Islet precursor cell (in vitro differentiated cells): Measurements from ENCODE around the gene TCEAL8.
A peak's percentile ranks its signal among the peaks of the same experiment; 100 is the strongest.
"Not testable (repeated sequence)": the region's sequence is repeated elsewhere in the genome, so short reads cannot be mapped to it uniquely, and the experiment has no call there.

Experiments
- DNase-seq: peaks from one replicate; pipeline ENCODE4 v3.0.0-alpha.2; 2018

TCEAL8 gene, protein sequence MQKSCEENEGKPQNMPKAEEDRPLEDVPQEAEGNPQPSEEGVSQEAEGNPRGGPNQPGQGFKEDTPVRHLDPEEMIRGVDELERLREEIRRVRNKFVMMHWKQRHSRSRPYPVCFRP

DNA sequence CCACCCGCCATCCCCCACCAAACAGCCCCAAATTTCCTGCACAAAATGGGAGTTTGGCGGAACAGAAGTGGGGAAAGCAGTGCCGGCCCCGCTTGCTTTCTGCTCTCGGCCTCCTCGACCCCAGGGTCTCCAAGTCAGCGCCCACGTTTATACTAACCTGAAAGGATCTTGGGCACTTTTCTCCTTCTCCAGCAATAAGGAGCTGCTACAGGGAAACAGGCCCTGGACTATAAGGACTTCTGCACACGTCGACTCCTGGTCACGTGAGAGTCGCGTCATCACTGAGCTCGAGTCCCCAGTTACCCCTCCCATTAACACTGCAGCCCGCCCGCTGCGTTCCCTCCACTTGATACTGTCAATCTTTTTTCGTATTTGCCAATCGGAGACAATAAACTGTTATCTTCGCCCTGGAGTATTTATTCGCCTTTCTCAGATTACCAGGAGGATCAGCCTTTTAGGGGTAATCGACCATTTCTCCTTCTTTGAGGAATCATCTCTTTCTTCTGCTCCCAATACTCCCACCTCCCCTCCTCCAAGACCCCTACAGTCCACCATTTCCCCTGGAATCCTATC lies at the start of gene TCEAL8:
Gene TCEAL8, minus strand, starts transcription at position 235 of the 573 bp plus-strand sequence. CDS start 1,176 bp downstream, outside the sequence.
- DNase-seq = peak; percentile 88

DNA sequence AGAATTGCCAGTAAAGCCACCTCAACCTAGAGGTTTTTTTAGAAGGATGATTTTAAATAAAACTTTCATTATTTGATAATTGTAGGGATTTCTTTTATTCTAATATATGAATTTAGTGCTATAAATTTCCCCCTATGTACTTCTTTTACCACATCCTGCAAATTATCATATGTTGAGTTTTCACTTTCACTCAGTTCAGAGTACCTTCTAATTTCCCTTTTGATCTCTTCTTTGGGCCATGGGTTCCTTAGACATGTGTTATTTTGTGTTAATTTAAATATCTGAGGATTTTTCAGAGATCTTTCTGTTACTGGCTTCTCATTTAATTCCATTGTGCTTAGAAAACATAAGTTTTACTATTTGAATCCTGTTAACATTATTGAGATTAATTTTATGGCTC lies 49.8 kb upstream of the TCEAL8 start:
- DNase-seq = no peak

DNA sequence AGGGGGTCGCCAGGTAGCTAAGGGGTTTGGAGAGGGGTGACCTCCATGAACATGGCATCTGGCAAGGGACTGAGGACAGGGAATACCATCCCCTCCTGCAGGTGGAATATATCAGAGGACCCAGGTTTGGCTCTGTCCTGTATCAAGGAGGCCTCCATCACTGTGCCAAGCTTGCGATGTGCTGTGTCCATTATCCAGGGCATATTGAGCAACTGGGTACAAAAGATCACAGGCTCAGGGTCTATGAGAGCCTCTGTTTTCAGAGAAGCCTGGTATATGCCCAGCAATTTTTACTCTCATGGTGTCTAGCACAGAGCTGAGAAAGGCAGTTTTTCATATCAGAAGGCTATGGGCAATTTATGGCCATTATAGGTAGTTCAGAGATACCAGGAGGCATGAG lies 38.2 kb upstream of the TCEAL8 start:
- DNase-seq = no peak

DNA sequence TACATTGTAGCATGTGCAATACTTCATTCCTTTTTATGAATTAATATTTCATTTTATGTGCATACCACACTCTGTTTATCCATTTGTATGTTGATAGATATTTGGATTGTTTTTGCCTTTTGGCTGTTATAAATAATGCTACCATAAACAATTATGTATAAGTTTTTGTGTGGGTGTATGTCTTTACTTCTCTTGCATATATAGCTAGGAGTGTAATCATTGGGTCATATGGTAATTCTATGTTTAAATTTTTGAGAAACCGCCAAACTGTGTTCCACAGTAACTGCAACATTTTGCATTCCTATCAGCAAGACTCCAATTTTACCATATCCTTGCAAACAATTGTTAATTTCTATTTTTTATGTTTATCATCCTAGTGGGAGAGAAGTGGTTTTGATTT lies 24.7 kb upstream of the TCEAL8 start:
- DNase-seq = no peak

DNA sequence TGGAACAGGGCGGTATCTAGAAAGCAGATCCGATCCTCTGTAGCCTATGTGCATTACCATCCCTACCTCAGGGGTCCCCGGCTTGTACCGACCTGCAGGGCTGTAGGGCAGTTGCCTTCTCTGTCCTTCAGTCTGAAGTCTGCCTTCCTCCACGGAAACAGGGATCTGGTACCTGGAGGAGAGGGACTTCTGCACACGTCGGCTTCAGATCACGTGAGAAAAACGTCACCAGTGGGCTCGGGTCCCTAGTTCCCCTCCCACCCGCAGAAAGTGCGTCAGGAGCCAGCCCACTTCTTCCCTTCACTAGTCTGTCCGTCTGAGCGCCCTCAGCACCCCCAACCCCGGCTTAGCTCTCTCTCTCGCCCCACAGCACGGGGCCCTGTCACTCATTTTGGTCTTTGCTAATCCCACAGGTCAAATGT lies 21.6 kb upstream of the TCEAL8 start, which contains the start of gene TCEAL5:
Gene TCEAL5, minus strand, starts transcription at position 170 of the 422 bp plus-strand sequence. CDS start 2,187 bp downstream, outside the sequence.
- no peak for DNase-seq

DNA sequence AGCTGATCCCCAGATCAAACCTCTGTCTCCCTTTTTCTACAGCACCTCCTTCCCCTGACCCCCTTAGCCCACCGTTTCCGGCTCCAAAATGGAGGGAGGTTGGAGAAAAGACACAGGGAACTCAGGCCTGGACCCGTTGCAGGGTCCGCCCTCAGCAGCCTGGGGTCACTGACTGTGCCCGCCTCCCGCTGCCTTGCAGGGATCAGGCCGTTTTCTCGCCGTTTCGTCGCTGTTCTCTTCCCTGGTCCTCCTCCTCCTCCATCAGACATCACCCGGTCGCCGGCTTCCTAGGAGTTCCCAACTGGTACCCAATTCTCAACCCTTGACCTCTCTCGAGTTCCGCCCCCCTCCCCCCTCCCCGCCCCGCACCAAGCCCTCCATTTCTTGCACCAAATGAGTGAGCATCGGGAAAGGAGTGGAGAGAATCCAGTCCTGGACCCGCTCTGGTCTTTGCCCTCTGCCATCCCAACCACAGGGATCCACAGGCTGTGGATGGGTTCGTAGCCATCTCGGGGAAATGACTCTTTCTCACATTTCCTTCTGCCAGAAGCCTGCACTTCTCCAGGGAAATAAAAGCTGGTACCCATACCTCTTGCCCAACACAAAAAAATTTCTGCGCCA lies 21.1 kb upstream of the TCEAL8 start:
- no peak for DNase-seq

DNA sequence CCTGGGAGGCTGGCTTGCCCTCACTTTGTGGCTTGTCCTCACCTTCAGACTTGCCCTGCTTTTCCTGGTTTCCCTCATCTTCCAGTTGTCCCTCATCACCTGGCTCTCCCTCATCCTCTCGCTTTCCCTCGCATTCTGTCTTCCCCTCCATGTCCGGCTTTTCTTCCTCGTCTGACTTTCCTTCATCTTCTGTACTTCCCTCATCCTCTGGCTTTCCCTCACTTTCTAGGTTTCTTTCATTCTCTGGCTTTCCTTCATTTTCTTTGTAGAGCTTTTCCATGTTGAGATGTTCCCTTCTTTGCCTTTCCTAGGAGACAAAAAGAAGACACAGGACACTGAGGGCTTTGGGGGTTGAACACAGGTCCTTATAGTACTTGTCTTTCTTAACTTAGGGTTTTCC lies 19.3 kb upstream of the TCEAL8 start:
- no peak for DNase-seq

DNA sequence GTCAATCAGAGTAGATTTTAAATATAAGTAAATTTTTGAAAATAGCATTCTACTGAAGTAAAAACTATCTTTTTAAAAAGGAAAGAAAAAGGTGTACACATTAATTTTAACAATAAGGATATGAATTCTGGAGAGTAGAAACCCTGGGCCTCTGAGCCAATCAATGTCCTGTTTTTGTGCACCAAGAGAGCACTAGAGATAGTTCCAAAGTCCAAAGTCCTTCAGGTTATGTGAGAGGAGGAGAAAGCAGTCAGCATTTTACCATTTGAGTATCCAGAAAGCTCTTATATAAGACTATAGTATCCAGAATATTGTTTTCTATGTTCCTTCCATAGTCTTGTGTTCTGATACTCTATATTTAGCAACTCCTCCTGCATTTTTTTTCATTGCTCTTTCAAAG lies 3.3 kb upstream of the TCEAL8 start:
- no peak for DNase-seq

DNA sequence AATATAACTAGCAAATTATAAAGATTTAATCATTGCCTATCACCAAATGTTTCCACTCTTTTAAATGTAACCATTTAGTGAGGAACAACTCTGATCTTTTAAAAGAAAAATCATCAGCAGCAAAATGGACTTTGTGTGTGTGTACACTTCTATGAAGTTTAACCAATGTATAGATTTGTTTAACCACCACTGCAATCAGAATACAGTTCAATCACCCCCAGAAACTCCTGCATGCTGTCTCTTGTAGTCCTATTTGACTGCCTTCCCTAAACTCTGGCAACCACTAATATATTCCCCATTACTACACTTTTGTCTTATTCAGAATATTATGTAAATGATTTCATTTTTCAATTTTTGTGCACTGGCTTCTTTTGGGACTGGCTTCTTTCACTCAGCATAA lies 1.7 kb upstream of the TCEAL8 start:
- no peak for DNase-seq

DNA sequence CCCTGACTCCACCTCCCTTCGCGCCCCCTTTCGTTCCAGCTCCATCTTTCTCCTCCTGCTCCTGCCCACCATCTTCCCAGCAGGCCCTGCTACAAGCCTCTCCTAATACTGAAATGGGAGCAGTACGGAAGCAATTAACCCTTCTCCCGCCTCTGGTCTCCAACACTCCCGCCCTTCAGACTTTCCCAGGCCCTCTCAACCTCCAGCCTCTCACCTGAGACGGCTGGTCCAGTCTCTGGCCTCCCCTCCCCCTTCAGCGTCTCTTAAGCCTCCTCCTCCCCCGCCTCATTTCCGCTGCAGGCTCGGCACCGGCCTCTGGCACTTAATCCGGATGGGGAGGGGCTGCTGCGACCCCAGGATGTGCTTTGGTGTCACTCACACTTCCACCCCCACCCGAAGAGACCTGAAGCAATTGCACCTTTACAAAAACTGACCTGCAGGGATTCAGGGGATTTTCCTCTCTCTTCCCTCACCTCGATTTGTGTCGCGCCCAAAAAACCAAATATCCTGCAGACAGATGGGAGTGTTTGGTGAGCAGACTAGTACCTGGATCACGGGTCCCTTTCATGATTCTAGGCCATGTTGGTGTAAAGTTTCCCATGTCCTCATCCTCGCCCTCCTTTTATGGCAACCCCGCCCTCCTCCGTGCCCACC lies 657 bp downstream of the TCEAL8 start:
- DNase-seq = peak; percentile 98

DNA sequence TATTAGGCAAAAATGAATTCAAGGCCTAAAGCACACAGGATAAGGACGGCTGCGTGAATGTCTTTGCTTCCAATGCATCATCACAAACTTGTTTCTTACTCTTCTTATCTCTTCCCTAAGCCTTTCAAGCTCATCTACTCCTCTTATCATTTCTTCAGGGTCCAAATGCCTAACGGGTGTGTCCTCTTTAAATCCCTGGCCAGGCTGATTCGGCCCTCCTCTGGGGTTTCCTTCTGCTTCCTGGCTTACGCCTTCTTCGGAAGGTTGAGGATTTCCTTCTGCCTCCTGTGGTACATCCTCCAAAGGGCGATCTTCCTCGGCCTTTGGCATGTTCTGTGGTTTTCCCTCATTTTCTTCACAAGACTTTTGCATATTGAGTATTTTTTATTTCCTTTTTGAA lies 1.3 kb downstream of the TCEAL8 start:
- peak; percentile 66 for DNase-seq

DNA sequence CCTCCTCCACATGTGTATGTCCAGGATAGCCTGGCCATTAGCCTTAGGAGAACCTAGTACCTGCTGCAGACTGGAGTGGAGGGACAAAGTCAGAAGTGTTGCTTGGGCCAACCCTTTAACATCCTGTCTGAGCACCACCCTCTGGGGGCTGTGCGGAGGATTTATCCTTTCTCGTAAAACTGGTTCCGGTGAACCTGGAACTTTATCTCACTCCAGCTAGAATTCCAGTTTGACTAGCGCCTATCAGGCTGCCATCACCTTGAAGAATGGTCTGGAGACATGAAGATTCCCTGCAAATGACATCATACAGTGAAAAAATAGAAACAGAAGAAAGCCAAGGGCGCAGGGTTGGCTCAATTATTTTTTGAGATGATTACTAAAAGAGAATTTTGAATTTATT lies 4.0 kb downstream of the TCEAL8 start:
- peak; percentile 92 for DNase-seq

DNA sequence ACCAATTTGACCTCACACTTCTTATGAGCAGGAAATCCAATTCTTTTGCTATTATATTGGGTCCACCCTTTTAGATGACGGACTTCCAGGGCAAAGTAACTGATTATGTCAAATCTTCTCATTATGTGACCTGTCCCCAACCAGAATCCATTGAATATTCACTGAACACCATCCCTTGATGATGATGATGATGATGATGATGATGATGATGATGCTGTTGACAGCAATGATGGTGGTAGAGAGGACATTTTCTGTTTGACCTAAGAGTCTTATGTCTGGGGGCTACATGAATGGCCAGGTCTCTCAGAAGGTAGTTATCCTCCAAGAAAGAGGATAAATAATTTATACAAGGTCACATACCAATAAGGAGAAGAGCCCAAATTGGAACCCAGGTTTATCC lies 5.2 kb downstream of the TCEAL8 start:
- DNase-seq = no peak

DNA sequence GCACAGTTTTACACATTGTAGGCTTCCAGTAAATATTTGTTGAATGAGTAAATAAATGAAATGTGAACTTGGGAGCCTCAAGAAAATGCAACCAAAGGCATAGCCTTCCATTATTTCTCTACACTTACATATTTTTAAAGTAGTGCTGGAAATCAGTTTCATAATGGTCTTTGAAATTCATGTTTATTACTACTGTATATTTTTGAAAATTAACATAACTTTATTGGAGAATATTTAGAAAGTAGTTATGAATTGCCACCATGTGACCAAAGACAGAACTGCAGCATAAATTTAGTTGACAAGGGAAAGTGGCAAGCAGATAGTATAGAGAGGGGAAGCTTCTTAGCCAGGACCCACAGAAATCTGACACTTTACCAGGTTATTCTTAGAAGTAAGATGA lies 6.4 kb downstream of the TCEAL8 start:
- DNase-seq = no peak

DNA sequence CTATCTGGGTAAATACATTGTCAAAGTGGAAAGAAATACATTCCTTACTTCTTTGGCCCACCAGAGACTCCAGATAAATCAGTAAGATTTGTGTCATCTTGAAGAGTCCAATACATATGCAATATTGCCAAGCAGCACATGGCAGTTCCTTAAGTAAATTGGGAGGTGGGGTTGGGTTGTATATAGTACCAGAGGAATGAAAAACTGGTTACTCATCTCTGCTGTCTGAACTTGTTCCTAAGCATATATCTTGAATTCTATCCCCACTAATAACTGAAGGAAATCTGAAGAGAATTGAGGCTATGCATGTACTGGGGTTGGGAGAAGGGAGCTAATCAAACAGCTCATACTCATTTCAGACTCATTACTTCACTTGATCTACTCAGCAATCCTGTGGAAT lies 14.8 kb downstream of the TCEAL8 start:
- no peak for DNase-seq

DNA sequence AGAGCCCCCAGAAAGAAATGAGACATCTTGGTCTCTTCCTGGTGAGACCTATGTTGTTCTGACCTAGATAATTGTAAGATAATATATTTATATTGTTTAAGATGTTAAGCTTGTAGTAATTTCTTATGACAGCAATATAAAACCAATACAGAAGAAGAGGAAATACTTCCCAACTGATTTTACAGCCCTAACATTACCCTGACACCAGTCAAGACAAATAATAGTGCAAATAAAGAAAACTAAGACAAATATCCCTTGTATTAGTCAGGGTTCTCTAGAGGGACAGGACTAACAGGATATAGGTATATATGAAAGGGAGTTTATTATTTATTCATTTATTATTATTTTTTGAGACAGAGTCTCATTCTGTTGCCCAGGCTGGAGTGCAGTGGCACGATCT lies 18.7 kb downstream of the TCEAL8 start:
- no peak for DNase-seq

DNA sequence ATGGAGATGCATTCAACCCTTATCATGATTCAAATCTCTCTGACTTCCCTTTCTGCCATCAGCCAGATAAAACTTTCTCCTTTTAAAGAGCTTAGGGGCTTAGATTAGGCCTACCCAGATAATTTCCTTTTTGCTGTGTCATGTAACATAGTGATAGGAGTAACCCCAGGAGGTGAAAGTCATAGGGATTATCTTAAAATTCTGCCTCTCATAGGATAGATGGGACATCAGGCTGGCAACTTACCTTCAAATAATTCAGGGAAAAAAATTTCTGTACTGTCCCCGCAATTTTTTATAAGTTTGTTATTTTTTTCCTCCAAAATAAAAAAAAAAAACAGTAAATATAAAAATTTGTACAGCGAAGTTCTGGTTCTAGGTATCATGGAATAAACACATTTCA lies 19.3 kb downstream of the TCEAL8 start:
- DNase-seq = not testable (repeated sequence)

DNA sequence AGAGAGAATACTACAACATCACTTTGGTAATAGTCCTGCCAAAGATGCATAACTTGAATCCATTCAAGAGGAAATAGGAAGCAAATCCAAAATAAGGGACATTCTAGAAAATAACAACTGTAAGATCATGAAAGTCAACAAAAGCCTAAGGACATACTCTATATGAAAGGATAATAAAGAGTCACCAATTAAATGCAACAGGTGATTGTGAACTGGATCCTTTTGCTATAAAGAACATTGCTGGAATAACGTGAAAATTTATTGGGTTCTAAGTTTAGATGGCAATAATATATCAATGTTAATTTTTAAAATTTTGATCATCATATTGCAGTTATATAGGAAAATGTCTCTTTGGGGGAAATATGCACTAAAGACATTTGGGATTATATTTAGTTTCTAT lies 20.1 kb downstream of the TCEAL8 start:
- DNase-seq = no peak

DNA sequence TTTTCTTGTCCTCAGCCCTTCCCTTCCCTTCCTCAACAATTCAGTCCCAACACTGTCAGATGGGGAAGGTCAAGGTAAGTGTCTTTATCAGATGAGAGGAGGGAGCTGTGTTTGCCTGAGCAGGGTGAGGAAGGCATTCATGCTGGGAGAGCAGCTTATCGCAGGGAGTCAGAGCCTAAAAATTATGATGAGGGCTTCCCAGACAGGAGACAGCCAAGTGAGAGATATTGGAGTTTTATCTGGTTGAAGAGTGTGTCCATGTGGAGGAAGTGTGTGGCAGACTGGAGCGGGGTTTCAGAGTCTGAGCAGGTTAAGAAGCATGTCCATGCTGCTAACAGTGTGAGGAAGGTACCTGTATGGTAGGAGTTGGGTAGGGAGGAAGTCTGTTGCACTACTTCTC lies 21.7 kb downstream of the TCEAL8 start:
- DNase-seq = no peak

DNA sequence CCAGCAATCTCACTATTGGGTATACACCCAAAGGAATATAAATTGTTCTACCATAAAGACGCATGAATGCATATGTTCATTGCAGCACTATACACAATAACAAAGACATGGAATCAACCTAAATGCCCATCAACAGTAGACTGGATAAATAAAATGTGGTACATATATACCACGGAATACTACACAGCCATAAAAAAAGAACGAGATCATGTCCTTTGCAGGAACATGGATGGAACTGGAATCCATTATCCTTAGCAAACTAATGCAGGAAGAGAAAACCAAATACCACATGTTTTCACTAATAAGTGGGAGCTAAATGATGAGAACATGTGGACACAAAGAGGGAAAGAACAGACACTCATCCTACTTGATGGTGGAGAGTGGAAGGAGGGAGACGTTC lies 29.0 kb downstream of the TCEAL8 start:
- not testable (repeated sequence) for DNase-seq

DNA sequence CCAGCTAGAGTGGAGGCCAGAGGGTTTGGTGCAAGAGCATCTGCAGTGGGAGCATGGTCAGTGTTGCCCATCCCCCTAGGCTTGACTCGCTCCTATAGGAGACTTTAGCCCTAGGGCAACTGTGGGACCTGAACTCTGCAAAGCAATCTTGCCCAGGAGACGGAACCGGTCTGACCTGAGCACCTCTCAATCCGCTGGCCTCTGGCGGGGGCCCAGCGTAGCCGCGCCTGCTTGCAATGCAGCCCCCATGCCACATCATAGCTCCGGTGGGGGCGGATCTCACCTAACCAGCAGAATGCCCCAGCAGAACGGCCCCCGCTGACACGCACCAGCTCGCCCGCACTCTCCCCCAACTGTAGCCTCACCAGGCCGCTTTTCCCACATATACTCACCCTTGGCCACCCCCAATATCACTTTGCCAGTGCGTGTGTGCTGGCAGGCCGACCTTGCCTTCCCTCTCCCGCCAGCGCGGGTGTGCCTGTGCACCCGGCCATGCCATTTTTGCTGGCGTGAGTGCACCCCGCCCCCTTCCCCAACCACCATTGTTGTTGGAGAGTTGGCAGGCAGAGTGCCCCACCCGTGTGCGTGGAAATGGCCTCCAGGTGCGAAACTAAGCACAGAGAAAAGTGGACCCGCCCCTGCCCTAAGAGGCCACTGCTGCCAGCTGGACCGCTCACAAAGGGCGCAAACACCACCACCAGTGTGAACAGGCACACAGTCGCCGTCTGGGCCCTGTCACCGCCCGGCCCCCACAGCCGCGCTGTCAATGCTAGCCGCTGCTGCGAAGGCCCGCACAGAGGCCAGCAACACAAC lies 34.2 kb downstream of the TCEAL8 start:
- no peak for DNase-seq

DNA sequence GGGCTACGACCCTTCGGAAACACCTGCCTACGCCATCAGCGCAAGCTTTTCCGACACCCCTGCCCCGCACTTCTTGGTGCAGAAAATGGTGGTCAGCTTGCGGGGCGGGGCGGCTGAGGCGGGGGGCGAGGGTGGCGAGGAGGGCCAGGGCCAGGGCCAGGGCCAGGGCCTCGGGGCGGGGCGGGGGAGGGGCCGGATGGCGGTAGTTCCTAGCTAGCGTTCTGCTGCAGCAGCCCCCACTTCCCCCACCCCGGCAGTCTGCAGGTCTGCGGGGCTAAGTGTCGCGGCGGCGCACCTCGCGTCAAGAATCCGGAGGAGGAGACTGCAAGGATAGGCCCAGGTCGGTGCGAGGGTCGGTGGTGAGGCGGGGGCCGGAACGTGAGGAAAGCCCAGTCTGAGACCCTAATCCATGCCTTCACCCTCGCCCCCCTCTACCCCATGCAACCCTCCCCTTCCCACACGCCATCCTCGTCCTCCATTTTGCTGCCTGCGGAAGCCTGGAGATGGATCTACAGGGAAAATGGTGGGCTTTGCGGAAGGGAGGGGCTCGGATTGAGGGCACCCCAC lies 39.4 kb downstream of the TCEAL8 start:
- peak; percentile 94 for DNase-seq

DNA sequence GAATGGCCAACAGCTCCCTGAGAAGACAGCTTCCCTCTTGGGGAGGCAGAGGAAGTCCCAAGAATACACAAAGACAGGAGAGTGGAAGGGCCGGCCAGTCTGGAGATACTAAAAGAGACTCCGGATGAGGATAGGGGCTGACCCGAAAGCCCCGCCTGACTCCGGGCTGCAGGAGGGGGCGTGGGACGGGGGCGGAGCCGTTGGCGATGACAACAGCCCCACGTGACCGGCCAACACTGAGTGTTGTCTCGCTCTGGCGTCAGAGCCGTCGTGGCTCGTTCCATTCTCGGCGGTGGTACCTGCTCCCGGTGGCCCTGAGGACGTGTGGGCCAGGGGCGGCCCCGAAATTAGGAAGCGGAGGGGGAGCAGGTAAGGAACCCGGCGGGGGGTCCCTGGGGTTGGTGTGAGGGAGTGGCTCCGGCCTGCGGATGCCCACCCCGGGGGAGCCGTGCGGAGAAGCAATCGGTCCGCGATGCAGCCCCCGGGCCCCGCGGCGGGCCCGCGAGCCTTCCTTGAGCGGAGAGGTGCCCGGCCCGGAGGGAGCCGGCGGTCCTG lies 40.0 kb downstream of the TCEAL8 start, which contains the start of gene BEX4:
Gene BEX4, plus strand, starts transcription at position 239 of the 555 bp plus-strand sequence. CDS start 1,046 bp downstream, outside the sequence.
- peak; percentile 96 for DNase-seq
